Measurements from ENCODE around the gene PALLD.

GRCh38 chr4:168515222-168516011, 18.6 kb downstream of the PALLD start:
- no peak for TF ChIP-seq EP300 (IDR thresholded peaks at IDR 0.05)
- no peak for TF ChIP-seq CTCF (IDR thresholded peaks at IDR 0.05)
- no peak for TF ChIP-seq POLR2A (IDR thresholded peaks at IDR 0.05)

All from gastroesophageal sphincter (tissue), 3 donors.